Activated naive CD8-positive, alpha-beta T cell treated with anti-CD3 and anti-CD28 coated beads, Interleukin-2, amount 50 U/mL, for 24 hours (primary cell): ENCODE results near the gene ADAT1.

Experiments
- ATAC-seq: fragments of 150-1000 bp; cut with Tn5 transposase; one replicate; pipeline ENCODE4 v1.10.0; 2021
- DNase-seq: peaks from one replicate; pipeline ENCODE4 v3.0.0; 2021
- H3K27ac Mint-ChIP-seq: one replicate; pipeline ENCODE4 v1.8.0; 2021; ENCODE audit warnings: mild to moderate bottlenecking, mixed read lengths
- H3K27me3 Mint-ChIP-seq: one replicate; pipeline ENCODE4 v1.8.0; 2021; ENCODE audit warnings: mixed read lengths
- H3K36me3 Mint-ChIP-seq: one replicate; pipeline ENCODE4 v1.8.0; 2021; ENCODE audit warnings: low read depth, mixed read lengths
- H3K4me1 Mint-ChIP-seq: one replicate; pipeline ENCODE4 v1.8.0; 2021; ENCODE audit warnings: mixed read lengths
- H3K4me3 Mint-ChIP-seq: one replicate; pipeline ENCODE4 v1.8.0; 2021; ENCODE audit warnings: mild to moderate bottlenecking, moderate library complexity, mixed read lengths
- H3K9me3 Mint-ChIP-seq: one replicate; pipeline ENCODE4 v1.8.0; 2021; ENCODE audit warnings: mixed read lengths

Gene ADAT1

GRCh38 chr16:75550211-75550662 is 72.8 kb downstream of the ADAT1 start:
- peaks cover 6% of the 10 kb centered on the region for H3K4me1 Mint-ChIP-seq
- H3K4me3 Mint-ChIP-seq, result no peak overlapping the region
- no peak overlapping the region for H3K27ac Mint-ChIP-seq

More at GRCh38 chr16:75550211-75550662, 72.8 kb downstream of the ADAT1 start:
- Mint-ChIP-seq H3K36me3 (no peaks in the 10 kb centered on the region), H3K27me3 (peaks cover 2% of the 10 kb centered on the region), H3K9me3 (no peaks in the 10 kb centered on the region)
- DNase-seq (peak; percentile 7), ATAC-seq (no peak)
